ENCODE measurements around the gene AFAP1L2.

Gene AFAP1L2

GRCh38 chr10:114291076-114291475, 113.2 kb downstream of the AFAP1L2 start:
- H3K4me3 ChIP-seq (ENCODE audit: low read length) = no peak overlapping the region
- no peak for DNase-seq (ENCODE audit: low read depth)
- no peak for TF ChIP-seq CTCF (conservative IDR thresholded peaks at IDR 0.05; ENCODE audit: low read depth, low read length)

- H3K4me3 ChIP-seq (ENCODE audit: low read length) = no peak overlapping the region
- TF ChIP-seq CTCF (conservative IDR thresholded peaks at IDR 0.05; ENCODE audit: low read depth, low read length) = no peak
- no peak for DNase-seq (ENCODE audit: low read depth)
Observed at GRCh38 chr10:114290038-114290437, 114.3 kb downstream of the AFAP1L2 start.

GRCh38 chr10:114289096-114289436, 115.2 kb downstream of the AFAP1L2 start:
- H3K4me3 ChIP-seq (ENCODE audit: low read length) = no peak overlapping the region
- TF ChIP-seq CTCF (conservative IDR thresholded peaks at IDR 0.05; ENCODE audit: low read depth, low read length) = no peak
- DNase-seq (ENCODE audit: low read depth) = no peak

GRCh38 chr10:114288424-114289095, 115.7 kb downstream of the AFAP1L2 start:
- DNase-seq (ENCODE audit: low read depth) = no peak
- no peak for TF ChIP-seq CTCF (conservative IDR thresholded peaks at IDR 0.05; ENCODE audit: low read depth, low read length)
- H3K4me3 ChIP-seq (ENCODE audit: low read length) = no peak overlapping the region

GRCh38 chr10:114286921-114287320, 117.4 kb downstream of the AFAP1L2 start:
- TF ChIP-seq CTCF (conservative IDR thresholded peaks at IDR 0.05; ENCODE audit: low read depth, low read length) = no peak
- no peak for DNase-seq (ENCODE audit: low read depth)
- no peak overlapping the region for H3K4me3 ChIP-seq (ENCODE audit: low read length)

- no peak for TF ChIP-seq CTCF (conservative IDR thresholded peaks at IDR 0.05; ENCODE audit: low read depth, low read length)
- H3K4me3 ChIP-seq (ENCODE audit: low read length) = no peak overlapping the region
- no peak for DNase-seq (ENCODE audit: low read depth)
Observed at GRCh38 chr10:114285961-114286441, 118.3 kb downstream of the AFAP1L2 start.

GRCh38 chr10:114284346-114285071, 119.8 kb downstream of the AFAP1L2 start:
- DNase-seq (ENCODE audit: low read depth) = no peak
- H3K4me3 ChIP-seq (ENCODE audit: low read length) = no peak overlapping the region
- TF ChIP-seq CTCF (conservative IDR thresholded peaks at IDR 0.05; ENCODE audit: low read depth, low read length) = no peak
